Stimulated activated naive CD8-positive, alpha-beta T cell treated with anti-CD3 and anti-CD28 coated beads, Interleukin-15, Interleukin-2, amounts not matched to agents 100 U/mL and 50 U/mL, for 24 hours (primary cell): ENCODE data around the gene SLC6A6.

Experiments
- ATAC-seq: fragments of 150-1000 bp; cut with Tn5 transposase; one replicate; pipeline ENCODE4 v1.10.0; 2021
- DNase-seq: peaks from one replicate; pipeline ENCODE4 v3.0.0; 2021

The SLC6A6 gene

GRCh38 chr3:14402304-14402811, at the start of gene SLC6A6:
TSS of gene SLC6A6 (plus strand) at chr3:14402606. CDS start at chr3:14443635, 41,029 bp downstream.
- DNase-seq, result peak; percentile 92
- ATAC-seq, result peak; percentile 81

GRCh38 chr3:14353502-14353901, 48.9 kb upstream of the SLC6A6 start:
- no peak for DNase-seq
- no peak for ATAC-seq

GRCh38 chr3:14357463-14357862, 44.9 kb upstream of the SLC6A6 start:
- ATAC-seq, result no peak
- DNase-seq, result no peak

GRCh38 chr3:14358426-14359211, 43.8 kb upstream of the SLC6A6 start:
- ATAC-seq, result no peak
- no peak for DNase-seq

GRCh38 chr3:14359348-14359747, 43.1 kb upstream of the SLC6A6 start:
- ATAC-seq (no peak), DNase-seq (no peak)

- no peak for ATAC-seq
- DNase-seq, result no peak
Observed at GRCh38 chr3:14360123-14360881, 42.1 kb upstream of the SLC6A6 start.

- no peak for DNase-seq
- no peak for ATAC-seq
Observed at GRCh38 chr3:14361068-14361677, 41.2 kb upstream of the SLC6A6 start.

GRCh38 chr3:14362890-14363289, 39.5 kb upstream of the SLC6A6 start:
- ATAC-seq (no peak), DNase-seq (no peak)

GRCh38 chr3:14363379-14363778, 39.0 kb upstream of the SLC6A6 start:
- ATAC-seq, result no peak
- no peak for DNase-seq

GRCh38 chr3:14363991-14364390, 38.4 kb upstream of the SLC6A6 start:
- DNase-seq (no peak), ATAC-seq (no peak)

GRCh38 chr3:14364580-14365292, 37.7 kb upstream of the SLC6A6 start:
- DNase-seq (no peak), ATAC-seq (no peak)

- DNase-seq (no peak), ATAC-seq (no peak)
Observed at GRCh38 chr3:14366248-14366647, 36.2 kb upstream of the SLC6A6 start.

GRCh38 chr3:14366915-14367823, 35.2 kb upstream of the SLC6A6 start:
- ATAC-seq (no peak), DNase-seq (no peak)

GRCh38 chr3:14368146-14368545, 34.3 kb upstream of the SLC6A6 start:
- DNase-seq (no peak), ATAC-seq (no peak)

GRCh38 chr3:14368885-14369284, 33.5 kb upstream of the SLC6A6 start:
- ATAC-seq, result no peak
- DNase-seq, result no peak

- DNase-seq (no peak), ATAC-seq (no peak)
Observed at GRCh38 chr3:14369675-14370669, 32.4 kb upstream of the SLC6A6 start.

GRCh38 chr3:14370720-14371572, 31.5 kb upstream of the SLC6A6 start:
- no peak for DNase-seq
- no peak for ATAC-seq

GRCh38 chr3:14371573-14372474, 30.6 kb upstream of the SLC6A6 start:
- DNase-seq (no peak), ATAC-seq (no peak)
